Embryonic facial prominence (tissue), 1 donor: ENCODE results near the gene CCDC90B.

ENCODE experiments used
- DNase-seq: peaks from one replicate; pipeline ENCODE4 v3.0.0-alpha.2; 2016; ENCODE audit errors: extremely low spot score

CCDC90B gene

GRCh38 chr11:83235825-83236224, 50.3 kb downstream of the CCDC90B start:
- no peak for DNase-seq

- DNase-seq: no peak
Observed at GRCh38 chr11:83223457-83223856, 62.7 kb downstream of the CCDC90B start.

- no peak for DNase-seq
Observed at GRCh38 chr11:83222499-83222898, 63.7 kb downstream of the CCDC90B start.

- DNase-seq: no peak
Observed at GRCh38 chr11:83221694-83222093, 64.5 kb downstream of the CCDC90B start.

- DNase-seq: no peak
Observed at GRCh38 chr11:83220260-83220659, 65.9 kb downstream of the CCDC90B start.

GRCh38 chr11:83219095-83219494, 67.1 kb downstream of the CCDC90B start:
- no peak for DNase-seq
